ENCODE data around the gene TMEM220. TPM values are rescaled to one million over a fixed set of nuclear protein-coding genes. Genes with fewer than 3 reads are reported as not detected.

The TMEM220 gene
- total and polyA plus RNA-seq, 2 experiments from 2014 or later = 3.1 to 7.8 TPM

GRCh38 chr17:10666906-10667305, 62.9 kb downstream of the TMEM220 start (continued):
- TF ChIP-seq ZNF462 (CRISPR knock-in tag; IDR thresholded peaks at IDR 0.05) = no peak
- no peak for TF ChIP-seq EZH2 (IDR thresholded peaks at IDR 0.05; ENCODE audit: low read depth, unreplicated experiment)
- TF ChIP-seq ZNF114 (CRISPR knock-in tag; IDR thresholded peaks at IDR 0.05) = no peak
- TF ChIP-seq CTCF (conservative IDR thresholded peaks at IDR 0.05; ENCODE audit: low read depth in 2 of 2) = no peak
- TF ChIP-seq STAT1 (IDR thresholded peaks at IDR 0.05; ENCODE audit: unreplicated experiment) = no peak
- TF ChIP-seq CREB1 (CRISPR knock-in tag; IDR thresholded peaks at IDR 0.05; ENCODE audit: low read depth) = no peak
- TF ChIP-seq POLR2AphosphoS5 (IDR thresholded peaks at IDR 0.05; ENCODE audit: low read depth) = no peak
- TF ChIP-seq ZNF331 (CRISPR knock-in tag; IDR thresholded peaks at IDR 0.05; ENCODE audit: low read depth) = no peak

DNA sequence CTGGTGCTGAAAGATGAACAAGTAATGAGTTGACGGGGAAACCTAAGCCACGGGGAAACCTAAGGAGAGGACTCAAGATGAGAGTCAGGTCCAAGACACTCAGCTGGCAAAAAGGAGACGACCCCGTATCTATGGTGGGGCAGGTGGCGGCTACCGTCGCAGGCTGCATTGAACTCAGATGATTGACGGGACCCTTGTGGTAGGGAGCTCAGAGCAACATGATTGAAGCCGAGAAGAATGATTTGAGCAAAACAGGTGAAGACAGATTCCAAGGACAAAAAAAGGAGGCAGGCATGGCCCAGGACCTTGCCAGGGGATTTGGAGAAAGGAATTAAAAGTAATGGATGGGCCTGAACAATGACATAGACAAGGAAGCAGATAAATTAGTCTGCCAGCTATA, 65.3 kb downstream of the TMEM220 start:
- Histone ChIP-seq H3K27me3 (ENCODE audit: insufficient read depth) (no peaks in the 10 kb centered on the region), H4K20me1 (replicated peaks; ENCODE audit: insufficient read depth) (no peaks in the 10 kb centered on the region), H2AFZ (no peak overlapping the region), H3K4me3 (no peak overlapping the region), H3K27ac (ENCODE audit: low read depth) (no peak overlapping the region), H3K4me2 (no peak overlapping the region), H3K79me2 (replicated peaks; ENCODE audit: insufficient read depth) (no peaks in the 10 kb centered on the region), H3K9me2 (ENCODE audit: insufficient read depth) (no peaks in the 10 kb centered on the region), H3F3A (replicated peaks; ENCODE audit: low read depth) (no peaks in the 10 kb centered on the region), H3K4me1 (ENCODE audit: insufficient read depth) (no peaks in the 10 kb centered on the region), H3K36me3 (ENCODE audit: insufficient read depth) (no peaks in the 10 kb centered on the region)
- DNase-seq (ENCODE audit: low spot score) (no peak), ATAC-seq (no peak)
- peaks cover 3% of the 10 kb centered on the region; the same call in 1 of the 3 replicates for H3K36me3 Mint-ChIP-seq (ENCODE audit: low read depth)
- no peak overlapping the region for H3K4me3 Mint-ChIP-seq
- no peaks in the 10 kb centered on the region for H3K4me1 Mint-ChIP-seq
- no peak overlapping the region for H3K27ac Mint-ChIP-seq
- H3K27me3 Mint-ChIP-seq (ENCODE audit: insufficient read depth, low read depth, poor library complexity) = peaks cover 3% of the 10 kb centered on the region
- H3K9me3 Mint-ChIP-seq = no peaks in the 10 kb centered on the region
- TF ChIP-seq POLR2AphosphoS5 (IDR thresholded peaks at IDR 0.05; ENCODE audit: low read depth) (no peak), NANOG (IDR thresholded peaks at IDR 0.05; ENCODE audit: borderline replicate concordance) (no peak), EZH2phosphoT487 (IDR thresholded peaks at IDR 0.05; ENCODE audit: unreplicated experiment) (no peak), ZNF114 (CRISPR knock-in tag; IDR thresholded peaks at IDR 0.05) (no peak), ZNF331 (CRISPR knock-in tag; IDR thresholded peaks at IDR 0.05; ENCODE audit: low read depth) (no peak), STAT1 (IDR thresholded peaks at IDR 0.05; ENCODE audit: unreplicated experiment) (no peak), JUNB (IDR thresholded peaks at IDR 0.05; ENCODE audit: unreplicated experiment) (no peak)
- TF ChIP-seq, protein P1, sequence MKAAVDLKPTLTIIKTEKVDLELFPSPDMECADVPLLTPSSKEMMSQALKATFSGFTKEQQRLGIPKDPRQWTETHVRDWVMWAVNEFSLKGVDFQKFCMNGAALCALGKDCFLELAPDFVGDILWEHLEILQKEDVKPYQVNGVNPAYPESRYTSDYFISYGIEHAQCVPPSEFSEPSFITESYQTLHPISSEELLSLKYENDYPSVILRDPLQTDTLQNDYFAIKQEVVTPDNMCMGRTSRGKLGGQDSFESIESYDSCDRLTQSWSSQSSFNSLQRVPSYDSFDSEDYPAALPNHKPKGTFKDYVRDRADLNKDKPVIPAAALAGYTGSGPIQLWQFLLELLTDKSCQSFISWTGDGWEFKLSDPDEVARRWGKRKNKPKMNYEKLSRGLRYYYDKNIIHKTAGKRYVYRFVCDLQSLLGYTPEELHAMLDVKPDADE (IDR thresholded peaks at IDR 0.05) = no peak
- TF ChIP-seq, protein P2, sequence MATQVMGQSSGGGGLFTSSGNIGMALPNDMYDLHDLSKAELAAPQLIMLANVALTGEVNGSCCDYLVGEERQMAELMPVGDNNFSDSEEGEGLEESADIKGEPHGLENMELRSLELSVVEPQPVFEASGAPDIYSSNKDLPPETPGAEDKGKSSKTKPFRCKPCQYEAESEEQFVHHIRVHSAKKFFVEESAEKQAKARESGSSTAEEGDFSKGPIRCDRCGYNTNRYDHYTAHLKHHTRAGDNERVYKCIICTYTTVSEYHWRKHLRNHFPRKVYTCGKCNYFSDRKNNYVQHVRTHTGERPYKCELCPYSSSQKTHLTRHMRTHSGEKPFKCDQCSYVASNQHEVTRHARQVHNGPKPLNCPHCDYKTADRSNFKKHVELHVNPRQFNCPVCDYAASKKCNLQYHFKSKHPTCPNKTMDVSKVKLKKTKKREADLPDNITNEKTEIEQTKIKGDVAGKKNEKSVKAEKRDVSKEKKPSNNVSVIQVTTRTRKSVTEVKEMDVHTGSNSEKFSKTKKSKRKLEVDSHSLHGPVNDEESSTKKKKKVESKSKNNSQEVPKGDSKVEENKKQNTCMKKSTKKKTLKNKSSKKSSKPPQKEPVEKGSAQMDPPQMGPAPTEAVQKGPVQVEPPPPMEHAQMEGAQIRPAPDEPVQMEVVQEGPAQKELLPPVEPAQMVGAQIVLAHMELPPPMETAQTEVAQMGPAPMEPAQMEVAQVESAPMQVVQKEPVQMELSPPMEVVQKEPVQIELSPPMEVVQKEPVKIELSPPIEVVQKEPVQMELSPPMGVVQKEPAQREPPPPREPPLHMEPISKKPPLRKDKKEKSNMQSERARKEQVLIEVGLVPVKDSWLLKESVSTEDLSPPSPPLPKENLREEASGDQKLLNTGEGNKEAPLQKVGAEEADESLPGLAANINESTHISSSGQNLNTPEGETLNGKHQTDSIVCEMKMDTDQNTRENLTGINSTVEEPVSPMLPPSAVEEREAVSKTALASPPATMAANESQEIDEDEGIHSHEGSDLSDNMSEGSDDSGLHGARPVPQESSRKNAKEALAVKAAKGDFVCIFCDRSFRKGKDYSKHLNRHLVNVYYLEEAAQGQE (IDR thresholded peaks at IDR 0.05; ENCODE audit: unreplicated experiment) = no peak

Data from GM23338 (cell line).